B cell (primary cell): ENCODE results near the gene KLRC1. TPM values are rescaled to one million over a fixed set of nuclear protein-coding genes. Genes with fewer than 3 reads are reported as not detected.

ENCODE experiments used
- ATAC-seq: fragments of 200-7000 bp; cut with Tn5 transposase; one replicate; pipeline ENCODE4 v1.10.0; 2021; ENCODE audit warnings: low read depth, mild to moderate bottlenecking, moderate number of reproducible peaks, moderate library complexity
- CTCF ChIA-PET: fragments of 350-600 bp; sonication (Branson Sonifier 250); formaldehyde crosslinking; loops from one replicate; lab custom pipeline; 2021; ENCODE audit warnings: antibody characterized with exemption, inconsistent platforms; lab: Charles Lee
- POLR2A ChIA-PET: fragments of 350-600 bp; sonication (Branson Sonifier 250); formaldehyde crosslinking; loops from one replicate; lab custom pipeline; 2021; ENCODE audit warnings: antibody characterized with exemption; lab: Charles Lee
- DNase-seq: peaks from one replicate; pipeline ENCODE4 v3.0.0; 2013
- H2AFZ ChIP-seq: 2 replicates; pipeline ENCODE4 v1.6.1; 2012; ENCODE audit warnings: mild to moderate bottlenecking, low read depth, low read length; ENCODE audit not compliant: insufficient read depth, poor library complexity, severe bottlenecking
- H3K27ac ChIP-seq, 2 donors: 1 replicate in 1 of 2; 2 replicates in 1 of 2; pipeline ENCODE4 v1.5.1; 2012 to 2013; ENCODE audit warnings: low read length in 2 of 2, mild to moderate bottlenecking in 2 of 2, moderate library complexity in 1 of 2
- H3K27me3 ChIP-seq, 4 experiments: fragments of 200-600 bp in 1 of 4; sonication (generic) in 1 of 4; replicated peaks in 1 of 4; 1 replicate in 2 of 4; 2 replicates in 2 of 4; pipeline versions ENCODE4 v1.6.1 to v1.7.0; 2013 to 2016; ENCODE audit warnings: low read length in 3 of 4, mild to moderate bottlenecking in 2 of 4, mixed read lengths in 1 of 4, moderate library complexity in 1 of 4; ENCODE audit not compliant: insufficient read depth in 4 of 4, control insufficient read depth in 3 of 4; ENCODE audit errors: control extremely low read depth in 1 of 4
- H3K36me3 ChIP-seq, 2 experiments: replicated peaks in 1 of 2; 1 replicate in 1 of 2; 2 replicates in 1 of 2; pipeline versions ENCODE4 v1.6.1 to v1.7.1; 2013; ENCODE audit warnings: low read length in 1 of 2; ENCODE audit not compliant: insufficient read depth in 2 of 2, control insufficient read depth in 1 of 2; ENCODE audit errors: control extremely low read depth in 1 of 2, extremely low read depth in 1 of 2
- H3K4me1 ChIP-seq, 2 donors: fragments of 200-600 bp in 1 of 2; sonication (generic) in 1 of 2; 1 replicate in 1 of 2; 2 replicates in 1 of 2; pipeline versions ENCODE4 v1.5.1 to v1.6.1; 2013 to 2017; ENCODE audit warnings: low read length in 2 of 2; ENCODE audit not compliant: control insufficient read depth in 2 of 2, insufficient read depth in 2 of 2
- H3K4me2 ChIP-seq: replicated peaks from 2 replicates; pipeline ENCODE3; 2012; ENCODE audit warnings: mild to moderate bottlenecking, low read depth, low read length; ENCODE audit not compliant: poor library complexity, severe bottlenecking
- H3K4me3 ChIP-seq, 5 experiments: fragments of 200-600 bp in 1 of 5; sonication (generic) in 1 of 5; 1 replicate in 3 of 5; 2 replicates in 2 of 5; pipeline versions ENCODE4 v1.5.1 to v1.7.0; 2011 to 2016; ENCODE audit warnings: low read length in 4 of 5, mild to moderate bottlenecking in 4 of 5, low read depth in 2 of 5, control low read depth in 1 of 5, moderate library complexity in 1 of 5; ENCODE audit not compliant: insufficient read depth in 1 of 5; ENCODE audit errors: control extremely low read depth in 1 of 5, extremely low read depth in 1 of 5
- H3K79me2 ChIP-seq: fragments of 200-600 bp; sonication (generic); one replicate; pipeline ENCODE4 v1.6.0; 2016; ENCODE audit warnings: low read length; ENCODE audit not compliant: control insufficient read depth, insufficient read depth
- H3K9ac ChIP-seq: fragments of 200-600 bp; sonication (generic); 2 replicates; pipeline ENCODE4 v1.6.1; 2017; ENCODE audit warnings: mild to moderate bottlenecking, low read length, moderate library complexity
- H3K9me3 ChIP-seq, 3 donors: one replicate each; pipeline versions ENCODE4 v1.6.1 to v1.7.1; 2013; ENCODE audit warnings: low read length in 2 of 3; ENCODE audit not compliant: control insufficient read depth in 2 of 3, insufficient read depth in 1 of 3; ENCODE audit errors: control extremely low read depth in 1 of 3
- H4K20me1 ChIP-seq: 2 replicates; pipeline ENCODE4 v1.6.0; 2012; ENCODE audit warnings: mild to moderate bottlenecking, low read length; ENCODE audit not compliant: insufficient read depth, control insufficient read depth, poor library complexity, severe bottlenecking
- H3K27ac Mint-ChIP-seq: one replicate; pipeline ENCODE4 v1.8.0; 2021; ENCODE audit warnings: mixed read lengths
- H3K27me3 Mint-ChIP-seq: one replicate; pipeline ENCODE4 v1.8.0; 2021; ENCODE audit warnings: mixed read lengths
- H3K4me1 Mint-ChIP-seq: one replicate; pipeline ENCODE4 v1.8.0; 2021; ENCODE audit warnings: mixed read lengths
- H3K4me3 Mint-ChIP-seq: one replicate; pipeline ENCODE4 v1.8.0; 2021; ENCODE audit warnings: mixed read lengths
- H3K9me3 Mint-ChIP-seq: one replicate; pipeline ENCODE4 v1.8.0; 2022; ENCODE audit warnings: mixed read lengths; ENCODE audit not compliant: insufficient read depth
- EZH2 ChIP-seq: IDR thresholded peaks from 2 replicates; pipeline ENCODE4 v1.6.1; 2012; ENCODE audit warnings: borderline replicate concordance, low read depth, mild to moderate bottlenecking, moderate library complexity, low read length; ENCODE audit not compliant: insufficient read depth, poor library complexity, severe bottlenecking
- WGBS: methylation state at CpG from one replicate; pipeline ENCODE4 v1.1.5; 2013; ENCODE audit warnings: missing lambda C conversion rate; ENCODE audit not compliant: insufficient coverage; 5-methylcytosine and 5-hydroxymethylcytosine counted together
- intact Hi-C: fragments of 100-400 bp; cut with micrococcal nuclease; formaldehyde crosslinking; loops from one replicate; pipeline ENCODE4 v1.10.0; 2022
- polyA plus RNA-seq: library from polyadenylated mRNA; depleted of rRNA; stranded (reverse); fragments of >200 nt; gene quantifications from 2 replicates; pipeline ENCODE4 v1.2.3, GENCODE V29; 2012
- total RNA-seq, 2 donors: library from RNA; stranded (reverse); fragments of 120-200 nt in 1 of 2; gene quantifications; 1 replicate in 1 of 2; 2 replicates in 1 of 2; pipeline versions ENCODE4 v1.2.3 to v1.2.4, GENCODE V29; 2013 to 2022
- TF ChIP-seq, protein P1 (sequence below): fragments of 200-600 bp; IDR thresholded peaks from one replicate; pipeline ENCODE4 v1.8.0; 2022; ENCODE audit warnings: antibody characterized with exemption, mild to moderate bottlenecking

Gene KLRC1
- total and polyA plus RNA-seq, 2 donors (not counting 1 experiment from before 2014, with no cell fraction given) = not detected

DNA sequence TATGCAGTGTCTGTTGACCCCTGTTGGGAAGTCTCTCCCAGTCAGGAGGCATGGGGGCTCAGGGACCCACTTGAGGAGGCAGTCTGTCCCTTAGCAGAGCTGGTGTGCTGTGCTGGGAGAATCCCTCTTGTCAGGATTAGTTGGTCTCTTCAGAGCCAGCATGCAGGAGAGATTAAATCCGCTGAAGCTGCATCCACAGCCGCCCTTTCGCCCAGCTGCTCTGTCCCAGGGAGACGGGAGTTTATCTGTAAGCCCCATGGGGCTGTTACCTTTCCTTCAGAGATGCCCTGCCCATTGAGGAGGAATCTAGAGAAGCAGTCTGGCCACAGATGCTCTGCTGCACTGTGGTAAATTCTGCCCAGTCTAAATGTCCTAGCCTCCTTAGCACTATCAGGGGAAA lies 13.1 kb upstream of the KLRC1 start:
- H3K4me2 ChIP-seq = no peak overlapping the region
- H3K4me1 ChIP-seq = peaks cover 0 to 3% of the 10 kb centered on the region in 2 donors
- DNase-seq (no peak), ATAC-seq (no peak)
- H3K4me3 ChIP-seq = no peak overlapping the region
- POLR2A ChIA-PET = no interaction called here
- H3K27me3 Mint-ChIP-seq = peaks cover 37% of the 10 kb centered on the region
- H3K27me3 ChIP-seq = no peaks in the 10 kb centered on the region
- no peak overlapping the region for H2AFZ ChIP-seq
- intact Hi-C loops = no loop called here
- H4K20me1 ChIP-seq = no peaks in the 10 kb centered on the region
- no peak overlapping the region for H3K27ac ChIP-seq
- H3K27ac Mint-ChIP-seq = no peak overlapping the region
- no peak overlapping the region for H3K4me3 Mint-ChIP-seq
- H3K79me2 ChIP-seq = no peaks in the 10 kb centered on the region
- no peaks in the 10 kb centered on the region for H3K9me3 Mint-ChIP-seq
- H3K36me3 ChIP-seq = no peaks in the 10 kb centered on the region
- peaks cover 0 to 3% (median 0%) of the 10 kb centered on the region in 3 donors for H3K9me3 ChIP-seq
- no peak overlapping the region for H3K9ac ChIP-seq
- TF ChIP-seq, protein P1, sequence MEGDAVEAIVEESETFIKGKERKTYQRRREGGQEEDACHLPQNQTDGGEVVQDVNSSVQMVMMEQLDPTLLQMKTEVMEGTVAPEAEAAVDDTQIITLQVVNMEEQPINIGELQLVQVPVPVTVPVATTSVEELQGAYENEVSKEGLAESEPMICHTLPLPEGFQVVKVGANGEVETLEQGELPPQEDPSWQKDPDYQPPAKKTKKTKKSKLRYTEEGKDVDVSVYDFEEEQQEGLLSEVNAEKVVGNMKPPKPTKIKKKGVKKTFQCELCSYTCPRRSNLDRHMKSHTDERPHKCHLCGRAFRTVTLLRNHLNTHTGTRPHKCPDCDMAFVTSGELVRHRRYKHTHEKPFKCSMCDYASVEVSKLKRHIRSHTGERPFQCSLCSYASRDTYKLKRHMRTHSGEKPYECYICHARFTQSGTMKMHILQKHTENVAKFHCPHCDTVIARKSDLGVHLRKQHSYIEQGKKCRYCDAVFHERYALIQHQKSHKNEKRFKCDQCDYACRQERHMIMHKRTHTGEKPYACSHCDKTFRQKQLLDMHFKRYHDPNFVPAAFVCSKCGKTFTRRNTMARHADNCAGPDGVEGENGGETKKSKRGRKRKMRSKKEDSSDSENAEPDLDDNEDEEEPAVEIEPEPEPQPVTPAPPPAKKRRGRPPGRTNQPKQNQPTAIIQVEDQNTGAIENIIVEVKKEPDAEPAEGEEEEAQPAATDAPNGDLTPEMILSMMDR = no peak
- TF ChIP-seq EZH2 = no peak
- 86% methylated on average over 4 of the region's 4 CpGs for WGBS
- no peaks in the 10 kb centered on the region for H3K4me1 Mint-ChIP-seq
- CTCF ChIA-PET = no interaction called here

DNA sequence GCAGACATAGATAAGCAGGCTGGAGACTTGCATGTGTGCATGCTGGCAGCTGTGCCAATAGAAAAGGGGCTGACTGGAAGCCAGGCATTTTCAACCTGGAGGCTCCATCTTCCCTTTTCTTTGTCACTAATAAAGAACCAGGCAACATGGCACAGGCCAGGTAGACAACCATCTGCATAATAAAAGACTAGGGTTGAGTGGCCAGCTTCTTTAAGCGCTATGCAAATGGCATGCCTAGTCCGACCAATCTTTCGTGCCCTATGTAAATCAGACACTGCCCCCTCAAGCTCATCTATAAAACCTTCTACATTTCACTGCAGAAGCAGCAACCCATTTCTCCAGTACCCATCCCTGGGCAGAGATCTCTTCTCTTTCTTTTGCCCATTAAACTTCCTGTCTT lies 4.6 kb upstream of the KLRC1 start:
- Mint-ChIP-seq H3K9me3 (peaks cover 16% of the 10 kb centered on the region), H3K27me3 (peaks cover 5% of the 10 kb centered on the region)
- WGBS = 89% methylated on average over 3 of the region's 3 CpGs

More for the DNA sequence above, 4.6 kb upstream of the KLRC1 start:
- Mint-ChIP-seq H3K4me3 (no peak overlapping the region), H3K4me1 (no peaks in the 10 kb centered on the region), H3K27ac (no peak overlapping the region)
- CTCF ChIA-PET = no interaction called here
- no peak overlapping the region for H3K4me3 ChIP-seq
- ATAC-seq = no peak
- no peaks in the 10 kb centered on the region for H4K20me1 ChIP-seq
- no peak overlapping the region for H3K4me2 ChIP-seq
- intact Hi-C loops = no loop called here
- POLR2A ChIA-PET = no interaction called here
- peaks cover 4 to 18% (median 8%) of the 10 kb centered on the region in 3 donors for H3K9me3 ChIP-seq
- no peak overlapping the region for H3K27ac ChIP-seq
- H2AFZ ChIP-seq = no peak overlapping the region
- no peaks in the 10 kb centered on the region for H3K79me2 ChIP-seq
- H3K9ac ChIP-seq = no peak overlapping the region
- H3K36me3 ChIP-seq = no peaks in the 10 kb centered on the region
- TF ChIP-seq, protein P1 = no peak
- TF ChIP-seq EZH2 = no peak
- H3K27me3 ChIP-seq = no peaks in the 10 kb centered on the region
- no peaks in the 10 kb centered on the region for H3K4me1 ChIP-seq
- DNase-seq = no peak
